Stimulated activated CD4-positive, alpha-beta T cell treated with anti-CD3 and anti-CD28 coated beads, Interleukin-15, amount 100 ng/mL, for 48 hours (primary cell): ENCODE measurements around the gene CSF1R.

Source experiments
- DNase-seq, 2 donors: peaks; one replicate each; pipeline ENCODE4 v3.0.0-alpha.2; 2020; ENCODE audit warnings: low read depth in 2 of 2

The CSF1R gene

DNA sequence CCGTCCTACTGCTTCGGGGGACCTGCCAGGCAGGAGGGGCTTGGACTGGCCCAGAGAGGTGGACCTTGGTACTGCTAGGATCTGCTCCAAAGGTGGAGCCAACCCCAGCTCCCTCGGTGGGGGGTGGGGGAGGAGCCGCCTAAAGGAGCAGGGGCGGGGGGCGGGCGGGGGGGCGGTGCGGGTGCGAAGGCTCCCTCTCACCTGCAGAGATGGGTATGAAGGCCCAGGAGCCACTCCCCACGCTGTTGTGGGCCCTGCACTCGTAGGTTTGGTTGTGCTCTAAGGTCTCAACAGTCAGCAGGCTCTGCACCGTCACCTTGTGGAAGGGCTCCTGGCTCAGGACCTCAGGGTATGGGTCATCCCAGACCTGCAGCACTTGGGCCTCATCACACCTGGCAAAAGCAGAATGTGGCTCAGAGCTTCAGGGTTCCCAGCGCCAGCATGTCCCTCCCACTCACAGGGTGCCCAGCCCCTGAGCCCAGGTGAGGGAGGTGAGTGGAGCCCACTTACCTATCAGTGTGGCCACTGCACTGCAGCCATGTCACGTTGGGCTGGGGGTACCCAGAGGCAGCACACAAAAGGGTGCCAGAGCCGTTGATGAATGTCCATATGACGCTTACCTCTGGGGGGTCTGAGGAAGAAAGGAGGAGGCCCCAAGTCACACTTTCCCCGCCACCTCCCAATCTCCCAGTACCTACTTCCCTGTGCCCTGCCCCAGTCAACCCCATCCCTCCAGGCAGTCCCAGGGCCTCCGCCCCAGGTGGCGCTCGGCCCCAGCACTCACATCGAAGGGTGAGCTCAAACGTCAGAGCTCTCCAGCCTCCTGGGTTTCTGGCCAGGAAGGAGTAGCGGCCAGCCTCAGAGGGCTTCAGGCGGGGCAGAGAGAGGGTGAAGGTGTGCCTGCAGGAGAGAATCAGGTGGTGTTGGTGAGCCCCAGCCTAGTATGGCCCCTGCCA is 16.4 kb downstream of the CSF1R start:
- DNase-seq: no peak

DNA sequence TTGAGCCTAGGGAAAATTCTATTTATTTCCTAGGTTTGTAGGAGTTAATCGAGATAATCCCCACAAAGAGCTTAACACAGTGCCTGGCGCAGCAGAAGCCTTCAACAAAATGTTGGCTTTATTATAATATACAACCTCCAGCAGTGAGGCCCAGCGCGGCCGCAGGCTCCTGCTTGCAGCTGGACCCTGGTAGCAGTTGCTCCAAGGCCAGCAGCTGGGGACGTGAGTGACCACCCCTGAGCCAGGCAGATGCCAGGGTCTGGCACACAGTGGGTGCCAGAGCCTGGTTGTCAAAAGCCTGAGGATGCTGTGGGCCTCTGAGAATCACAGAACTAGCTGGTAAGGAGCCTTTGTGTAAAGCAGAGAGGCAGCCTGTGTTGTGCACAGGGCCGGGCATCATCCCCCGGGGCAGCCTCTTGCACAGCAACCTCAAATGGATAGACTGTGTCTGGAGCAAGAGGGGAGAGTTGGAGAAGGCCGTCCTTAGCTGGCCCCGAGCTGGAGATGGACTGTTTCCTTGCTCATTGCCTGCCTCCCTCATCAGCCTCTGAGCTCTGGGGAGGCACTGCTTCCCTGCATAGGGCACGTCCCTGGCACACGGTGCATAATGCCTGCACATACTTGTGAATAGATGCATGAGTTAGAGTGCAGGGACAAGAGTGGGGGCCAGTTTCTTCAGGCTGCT is 17.3 kb downstream of the CSF1R start:
- DNase-seq: no peak

DNA sequence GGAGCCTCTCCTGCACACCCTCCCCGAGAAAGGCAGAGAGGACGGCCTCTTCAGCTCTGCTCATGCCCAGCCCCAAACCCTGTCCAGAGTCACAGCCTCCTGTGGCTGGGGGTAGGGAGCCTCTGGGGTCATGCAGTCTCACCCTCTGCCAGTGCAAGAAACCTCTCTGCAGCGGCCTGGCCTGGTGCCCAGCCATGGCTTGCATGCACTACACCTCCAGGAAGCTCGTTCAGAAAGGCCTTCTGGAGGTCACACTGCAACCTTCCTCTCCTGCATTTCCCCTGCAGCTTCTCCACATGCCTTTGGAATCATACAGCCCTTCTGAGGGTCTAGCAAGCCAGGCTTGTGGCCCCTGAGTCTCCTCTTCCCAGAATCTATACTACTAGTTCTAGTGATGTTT is 17.9 kb downstream of the CSF1R start:
- DNase-seq: no peak

DNA sequence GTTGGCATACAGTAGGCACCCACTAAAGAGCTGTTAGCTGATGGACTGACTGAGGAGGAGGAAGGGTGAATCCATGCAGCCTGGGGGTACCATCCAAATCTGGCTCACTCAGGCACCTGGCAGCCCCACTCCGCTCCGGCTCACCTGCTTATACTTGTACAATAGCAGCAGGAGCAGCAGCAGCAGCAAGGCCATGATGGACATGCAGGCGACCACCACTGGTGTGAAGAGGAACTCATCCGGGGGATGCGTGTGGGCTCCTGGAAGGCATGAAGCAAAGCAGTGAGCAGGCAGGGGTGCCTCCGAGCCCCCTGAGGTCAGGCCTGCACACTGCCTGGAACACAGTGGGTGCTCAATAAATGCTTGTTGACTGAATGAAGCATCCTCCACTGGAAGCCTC is 18.3 kb downstream of the CSF1R start:
- no peak for DNase-seq

DNA sequence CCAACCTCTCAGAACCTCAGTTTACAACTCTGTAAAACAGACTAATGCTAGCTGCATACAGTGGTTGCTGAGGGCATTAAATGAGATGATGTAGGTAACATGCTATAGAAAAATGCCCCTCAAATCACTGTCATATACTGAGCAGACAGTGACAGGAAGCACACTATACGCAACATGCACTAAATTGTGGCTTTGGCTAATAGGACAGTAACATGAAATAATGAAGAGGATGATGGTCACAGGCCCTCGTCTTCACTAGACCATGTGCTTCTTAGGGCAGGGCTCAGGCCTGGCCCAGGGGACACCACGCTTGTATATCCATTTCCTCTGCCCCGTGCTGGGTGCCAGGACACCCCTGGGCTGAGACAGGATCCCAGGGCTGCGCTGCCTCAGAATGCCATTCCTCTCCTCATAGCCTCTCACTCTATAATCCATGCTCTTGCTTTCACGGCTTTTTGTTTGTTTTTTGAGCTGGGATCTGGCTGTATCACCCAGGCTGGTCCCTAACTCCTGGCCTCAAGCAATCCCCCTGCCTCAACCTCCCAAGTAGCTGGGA is 18.9 kb downstream of the CSF1R start:
- no peak for DNase-seq

DNA sequence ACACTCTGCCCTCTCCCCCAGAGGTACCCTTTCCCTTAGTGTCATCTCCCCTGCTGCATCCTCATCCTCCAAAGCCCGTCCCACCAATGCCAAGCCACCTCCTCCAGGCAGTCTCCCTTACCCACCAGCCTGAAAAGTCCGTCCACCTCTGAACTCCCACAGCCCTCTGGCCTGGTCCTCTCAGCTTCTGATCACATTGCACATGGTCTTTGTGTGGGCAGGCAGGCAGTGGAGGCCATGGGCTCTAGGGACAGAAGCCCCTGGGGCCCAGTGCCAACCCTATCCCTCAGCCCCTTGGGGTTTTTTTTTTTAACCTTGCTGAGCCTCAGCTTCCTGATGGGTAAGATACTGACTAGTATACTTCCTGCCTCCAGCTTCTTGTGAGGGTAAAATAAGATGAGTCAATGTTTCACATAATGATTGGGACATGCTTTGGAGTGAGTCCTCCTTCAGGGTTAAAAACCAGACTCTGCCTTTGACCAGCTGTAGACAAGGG is 19.4 kb downstream of the CSF1R start:
- DNase-seq: no peak

DNA sequence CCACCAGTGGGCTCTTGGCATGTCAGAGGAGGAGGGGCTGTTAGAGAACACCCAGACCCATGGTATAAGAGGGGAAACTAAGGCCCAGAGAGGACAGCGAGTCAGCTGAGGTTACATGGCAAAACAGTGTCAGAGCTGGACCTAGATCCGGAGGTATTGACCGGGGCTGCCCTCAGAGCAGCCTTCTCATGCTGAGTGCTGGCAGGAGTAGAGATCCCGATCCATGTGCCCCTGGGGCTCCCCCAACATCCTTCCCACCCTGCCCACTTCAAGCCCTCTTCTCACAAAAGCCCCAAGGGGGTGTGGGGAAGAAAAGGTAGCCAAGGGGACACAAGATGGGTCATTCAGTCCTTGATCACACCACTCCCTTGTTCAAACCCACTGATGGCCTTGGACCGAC is 19.9 kb downstream of the CSF1R start:
- no peak for DNase-seq

DNA sequence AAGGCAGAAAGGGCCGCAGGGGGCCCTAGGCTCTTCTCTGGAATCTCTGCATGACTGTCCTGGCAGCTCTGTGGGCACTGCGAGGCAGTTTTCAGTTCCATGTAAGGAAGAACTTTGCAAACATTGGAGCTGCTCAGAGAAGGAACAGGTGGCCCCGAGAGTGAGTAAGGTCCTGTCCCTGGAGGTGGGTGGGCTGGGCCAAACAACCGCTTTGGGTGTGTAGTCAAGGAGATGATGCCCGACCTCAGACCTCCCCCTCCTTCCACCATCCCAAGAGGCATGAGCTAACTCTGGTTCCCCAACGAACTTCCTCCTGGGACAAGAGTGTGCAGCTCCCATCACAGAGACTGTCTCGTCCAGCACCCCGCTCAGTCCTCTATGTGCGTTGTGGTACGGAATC is 20.5 kb downstream of the CSF1R start:
- DNase-seq: no peak

DNA sequence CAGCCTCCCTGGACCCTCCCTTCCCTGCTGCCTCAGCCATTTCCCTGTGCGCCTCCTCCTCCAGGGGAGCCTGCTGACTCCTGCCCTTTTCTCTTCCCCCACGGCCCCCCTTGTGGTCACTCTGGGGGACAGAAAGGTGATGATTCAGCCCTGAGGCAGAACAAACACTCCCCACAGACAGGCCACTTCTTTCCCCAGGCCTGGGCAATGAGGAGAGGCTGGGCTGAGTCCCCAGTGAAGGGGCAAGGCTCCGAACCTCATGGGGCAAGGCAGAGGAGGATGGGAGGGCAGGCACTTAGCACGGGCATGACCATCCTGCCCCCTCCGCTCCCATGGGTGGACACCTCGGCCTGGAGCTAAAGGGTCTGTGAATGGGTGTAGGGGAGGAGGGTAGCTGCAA is 21.0 kb downstream of the CSF1R start:
- DNase-seq: no peak

DNA sequence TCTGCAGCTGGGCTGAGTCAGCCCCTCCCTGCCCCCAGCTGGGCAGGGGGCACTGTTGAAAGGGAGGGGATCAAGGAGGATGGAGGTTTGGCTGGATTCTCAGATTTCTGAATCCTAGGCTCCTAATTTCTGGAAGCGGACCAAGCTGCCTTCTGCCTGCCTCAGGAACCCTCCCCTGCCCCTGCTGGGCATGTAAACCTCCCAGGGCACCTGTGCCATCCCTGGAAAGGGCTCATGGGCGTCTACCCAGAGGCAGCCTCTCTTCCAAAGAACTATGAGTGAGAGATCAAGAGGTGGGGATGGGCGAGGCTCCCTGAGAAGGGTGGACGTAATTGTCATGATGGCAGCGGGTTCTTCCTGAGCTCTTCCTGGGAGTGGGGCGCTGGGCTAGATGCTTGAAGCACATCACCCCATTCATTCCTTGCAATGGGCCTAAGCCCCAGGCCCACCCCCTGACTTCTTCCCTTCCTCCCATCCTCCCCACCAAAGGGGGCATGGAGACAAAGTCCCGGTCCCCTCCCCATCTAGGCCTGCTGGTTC is 21.6 kb downstream of the CSF1R start:
- DNase-seq: no peak

DNA sequence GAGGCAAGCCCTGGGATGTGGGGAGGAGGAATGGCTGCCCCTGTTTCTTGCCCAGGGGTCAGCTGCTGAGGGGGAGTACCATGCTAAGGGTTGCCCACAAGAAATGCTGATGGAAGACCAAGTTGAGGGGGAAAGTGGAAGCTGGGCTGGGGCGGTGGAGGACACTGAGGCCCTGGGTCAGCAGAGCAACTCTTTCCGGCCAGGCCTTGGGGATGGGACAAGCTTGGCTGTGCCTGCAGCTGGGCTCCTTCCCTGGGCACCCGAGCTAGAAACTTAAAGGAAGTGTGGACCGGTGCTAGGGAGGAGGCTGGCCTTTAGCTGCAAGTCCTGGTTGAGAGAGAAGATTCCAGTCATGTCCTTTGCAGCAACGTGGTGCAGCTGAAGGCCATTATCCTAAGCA is 22.7 kb downstream of the CSF1R start:
- no peak for DNase-seq

DNA sequence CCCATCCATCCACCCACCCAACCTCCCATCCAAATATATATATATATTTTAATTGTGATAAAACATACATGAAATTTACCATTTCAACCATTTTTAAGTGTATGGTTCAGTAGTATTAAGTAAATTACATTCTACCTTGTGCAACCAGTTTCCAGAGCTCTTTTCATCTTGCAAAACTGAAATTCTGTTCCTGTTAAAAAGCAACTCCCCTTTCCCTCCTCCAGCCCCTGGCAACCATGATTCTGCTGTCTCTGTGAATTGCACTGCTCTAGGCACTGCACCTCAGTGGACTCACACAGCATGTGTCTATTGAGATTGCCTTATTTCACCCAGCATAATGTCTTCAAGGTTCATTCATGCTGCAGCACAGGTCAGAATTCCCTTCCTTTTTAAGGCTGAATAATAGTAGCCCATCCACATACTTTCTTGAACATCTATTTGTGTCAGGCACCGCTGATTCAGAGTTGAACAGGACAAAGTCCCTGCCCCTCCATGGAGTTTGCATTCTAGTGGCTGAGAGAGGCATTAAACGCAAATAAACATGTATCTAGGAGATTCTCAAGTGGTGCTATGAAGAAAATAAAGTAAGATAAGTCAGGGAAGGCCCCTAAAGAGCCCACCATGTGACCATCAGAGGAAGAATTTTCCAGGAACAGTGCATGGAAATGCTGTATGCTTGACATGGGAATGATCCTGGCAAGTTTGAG is 24.0 kb downstream of the CSF1R start:
- no peak for DNase-seq

DNA sequence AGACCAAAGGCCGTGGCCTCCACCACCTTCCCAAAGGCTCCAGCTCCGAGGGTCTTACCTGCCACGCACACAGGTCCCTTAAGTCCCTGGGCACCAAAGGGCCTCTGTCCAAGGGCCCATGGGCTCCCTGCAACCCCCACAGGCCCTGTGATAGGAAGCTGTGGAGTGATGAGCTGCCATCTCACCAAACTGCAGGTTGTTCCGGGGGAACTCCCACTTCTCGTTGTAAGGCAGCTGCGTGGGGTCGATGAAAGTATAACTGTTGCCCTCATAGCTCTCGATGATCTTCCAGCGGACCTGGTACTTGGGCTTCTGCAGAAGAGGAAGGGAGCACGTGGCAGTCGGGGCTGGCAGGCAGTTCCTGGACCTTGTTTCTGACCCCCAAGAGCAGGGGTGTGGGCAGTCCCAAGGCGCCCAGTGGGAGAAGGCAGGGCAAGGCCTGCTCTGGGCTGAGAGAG is 24.8 kb downstream of the CSF1R start:
- DNase-seq: no peak

DNA sequence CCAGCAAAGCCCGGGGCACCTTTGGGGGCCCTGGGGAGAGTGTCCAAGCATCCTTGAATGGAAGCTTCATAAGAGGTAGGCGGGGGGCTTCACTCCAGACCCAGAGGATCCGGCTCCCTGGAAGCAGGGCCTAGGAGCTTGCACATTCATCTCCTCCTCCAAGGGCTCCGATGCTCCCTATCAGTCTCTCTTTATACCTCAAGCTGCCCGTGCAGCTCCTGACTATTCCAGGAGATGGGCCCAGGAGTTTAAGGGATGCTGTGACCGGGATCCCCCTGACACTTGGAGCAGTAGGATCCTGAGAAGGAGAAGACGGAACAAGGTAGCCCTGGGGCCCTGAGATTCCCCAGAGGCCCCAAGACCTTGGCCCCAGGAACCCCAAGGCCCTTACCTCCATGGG is 25.9 kb downstream of the CSF1R start:
- no peak for DNase-seq

DNA sequence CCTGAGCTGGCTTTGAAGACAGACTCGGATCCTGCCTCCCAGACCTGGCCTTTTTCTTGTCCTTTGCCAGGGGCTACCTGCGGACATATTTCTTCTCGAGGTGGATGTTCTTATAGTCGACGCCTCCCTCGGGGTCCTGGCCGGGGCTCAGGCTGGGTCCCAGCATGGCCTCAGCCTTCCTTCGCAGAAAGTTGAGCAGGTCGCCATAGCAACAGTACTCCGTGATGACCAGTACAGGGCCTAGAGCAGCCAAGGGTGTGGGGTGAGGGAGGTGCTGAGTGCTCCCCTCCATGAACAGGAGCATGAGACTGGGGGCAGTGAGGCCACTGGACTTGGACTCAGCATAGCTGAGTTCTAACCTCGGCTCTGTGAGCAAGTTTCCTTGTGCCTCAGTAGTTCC is 26.7 kb downstream of the CSF1R start:
- no peak for DNase-seq

DNA sequence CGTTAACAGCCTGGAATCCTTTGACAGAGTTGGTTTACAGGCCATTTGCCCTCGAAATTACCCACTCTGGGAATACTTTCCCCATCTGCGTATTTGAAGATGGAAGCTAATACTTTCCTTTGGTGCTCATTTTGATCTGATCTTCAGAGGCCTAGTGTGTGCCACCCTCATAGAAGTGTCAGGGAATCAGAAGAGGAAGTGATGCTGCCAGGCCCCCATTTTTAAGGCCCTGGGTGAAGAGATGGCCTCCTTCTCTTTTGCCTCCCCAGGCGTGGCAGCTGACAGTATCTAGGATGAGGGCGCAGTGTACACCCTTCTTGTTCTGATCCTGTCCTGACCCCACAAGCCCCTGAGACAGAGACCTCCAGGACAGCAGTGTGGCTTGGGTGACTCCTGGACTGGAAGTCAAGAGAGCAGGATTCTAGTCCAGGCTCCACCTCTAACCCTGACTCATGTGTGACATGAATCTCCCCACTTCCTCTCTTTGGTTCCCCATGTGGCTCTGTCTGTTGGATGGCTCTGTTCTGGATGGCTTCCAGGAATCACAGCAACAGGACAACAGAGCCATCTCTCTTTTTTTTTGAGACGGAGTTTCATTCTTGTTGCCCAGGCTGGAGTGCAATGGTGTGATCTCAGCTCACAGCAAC is 27.8 kb downstream of the CSF1R start:
- DNase-seq: no peak

DNA sequence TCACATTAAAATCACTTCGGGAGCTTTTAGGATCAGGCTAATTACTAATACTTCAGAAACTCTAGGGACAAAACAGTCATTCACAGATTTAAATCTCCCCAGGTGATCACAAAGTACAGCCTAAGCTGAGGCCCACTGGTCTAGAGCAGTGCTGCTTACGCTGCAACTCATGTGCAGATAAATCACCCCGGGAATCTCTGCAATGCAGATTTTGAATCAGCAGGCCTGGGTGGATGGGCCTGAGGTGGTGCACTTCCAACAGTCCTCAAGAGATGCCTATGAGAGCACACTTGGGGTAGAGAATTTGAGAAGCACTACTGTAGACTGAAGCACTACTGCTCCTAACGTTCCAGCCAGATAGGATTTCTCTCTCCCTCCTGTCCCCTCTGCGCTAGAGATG is 28.4 kb downstream of the CSF1R start:
- DNase-seq: no peak

DNA sequence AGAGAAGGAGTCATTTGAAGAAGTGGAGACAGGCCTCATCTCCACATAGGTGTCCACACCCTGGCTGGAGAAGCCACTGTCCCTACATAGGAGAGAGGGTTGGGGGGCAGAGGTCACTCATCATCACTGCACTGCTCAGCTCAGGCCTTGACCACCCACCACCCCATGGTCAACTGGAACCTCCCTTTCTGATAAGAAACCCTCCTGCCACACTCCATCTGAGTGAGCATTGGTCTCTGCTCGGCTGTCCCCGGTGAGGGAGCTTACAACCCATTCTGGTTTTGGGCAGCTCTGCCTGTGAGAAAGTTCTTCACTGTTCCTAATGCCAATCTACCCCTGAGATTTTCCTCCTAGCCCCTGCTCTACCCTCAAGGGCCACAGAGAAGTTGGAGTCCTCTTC is 28.8 kb downstream of the CSF1R start:
- DNase-seq: no peak

DNA sequence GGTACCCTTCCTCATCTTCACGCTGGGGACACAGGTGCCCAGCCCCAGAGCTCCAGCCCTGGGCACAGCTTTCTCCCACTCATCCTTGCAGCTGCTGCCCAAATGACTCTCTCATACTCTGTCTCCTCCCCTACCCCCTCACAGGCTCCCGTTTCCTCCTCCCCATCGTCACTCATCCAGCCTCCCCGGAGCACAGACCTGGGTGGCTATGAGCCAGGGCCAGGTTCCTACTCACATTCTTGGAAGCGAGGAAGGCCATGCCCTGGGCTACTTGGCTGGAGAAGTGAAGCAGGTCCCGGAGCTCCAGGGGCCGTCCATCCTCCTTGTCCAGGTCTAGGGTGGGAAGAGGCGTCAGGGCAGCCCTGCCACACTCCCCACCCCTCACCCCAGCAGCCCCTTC is 29.3 kb downstream of the CSF1R start:
- no peak for DNase-seq

DNA sequence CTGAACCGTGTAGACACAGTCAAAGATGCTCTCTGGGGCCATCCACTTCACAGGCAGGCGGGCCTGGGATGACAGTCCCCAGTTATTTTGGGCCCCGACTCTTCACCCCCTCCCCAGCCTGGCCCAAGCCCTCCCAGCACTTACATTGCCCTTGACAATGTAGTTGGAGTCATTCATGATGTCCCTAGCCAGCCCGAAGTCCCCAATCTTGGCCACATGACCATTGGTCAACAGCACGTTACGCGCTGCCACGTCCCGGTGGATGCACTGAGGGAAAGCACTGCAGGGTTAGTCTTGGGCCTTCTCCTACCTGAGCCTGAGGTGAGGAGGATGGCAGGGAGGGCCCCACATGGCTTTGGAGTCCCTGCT is 30.3 kb downstream of the CSF1R start:
- DNase-seq: no peak

DNA sequence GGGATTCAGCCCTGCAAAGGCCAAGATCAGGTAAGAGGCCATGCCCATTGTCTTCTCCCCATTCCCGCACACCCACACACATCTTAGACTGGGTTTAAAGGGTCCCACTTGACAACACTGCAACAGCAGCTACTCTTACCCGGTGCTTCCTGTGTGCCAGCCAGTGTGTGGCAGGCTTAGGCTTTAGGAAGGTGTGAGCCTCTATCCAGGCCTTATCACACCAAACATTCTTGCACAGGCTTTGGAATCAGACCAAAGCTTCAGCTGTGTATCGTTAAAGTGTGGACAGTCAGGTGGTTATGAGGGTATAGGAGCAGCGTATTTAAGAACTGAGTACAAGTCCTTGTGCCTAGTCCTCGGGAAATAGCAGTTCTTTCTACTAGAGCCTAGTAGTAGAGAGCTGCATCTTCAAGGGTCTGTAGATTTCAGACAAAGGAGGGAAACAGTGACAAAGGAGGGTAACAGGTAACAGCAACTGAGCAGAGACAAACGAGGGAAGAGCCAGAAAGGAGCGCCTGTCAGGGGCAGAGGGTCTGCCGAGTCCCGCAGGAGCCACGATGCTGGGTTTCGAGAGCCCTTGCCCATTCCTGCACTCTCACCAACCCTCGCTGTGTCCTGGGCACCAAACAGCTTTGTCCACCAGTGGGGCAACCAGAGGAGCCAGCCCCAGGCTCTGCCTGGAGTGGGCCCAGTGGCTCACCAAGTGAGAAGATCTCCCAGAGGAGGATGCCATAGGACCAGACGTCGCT is 30.9 kb downstream of the CSF1R start:
- no peak for DNase-seq
